ENCODE measurements around the gene CPT1B. TPM values are rescaled to one million over a fixed set of nuclear protein-coding genes. Genes with fewer than 3 reads are reported as not detected.

Gene CPT1B
- total RNA-seq, 1 donor from 2014 or later = 32.2 TPM

- Mint-ChIP-seq H3K27ac (peak overlapping the region; percentile 99), H3K27me3 (no peaks in the 10 kb centered on the region), H3K9me3 (no peaks in the 10 kb centered on the region), H3K4me3 (peak overlapping the region; percentile 92), H3K36me3 (ENCODE audit: low read depth) (peaks cover 7% of the 10 kb centered on the region), H3K4me1 (peaks cover 53% of the 10 kb centered on the region)
- ChIA-PET CTCF (interaction anchor here (1.7 kb wide), 1 partner anchor 7 kb away, joined by 6 read pairs; the partner anchor contains the start of gene SCO2), POLR2A (interaction anchor here (0.5 to 13.6 kb wide), 8 partner anchors 8 to 87 kb away, joined by 3 to 946 read pairs (median 33); partner anchors contain the start of genes CHKB, KLHDC7B, LMF2 and NCAPH2)
- intact Hi-C loops (cut with micrococcal nuclease) = no loop called here
- DNase-seq = no peak
- no peak for TF ChIP-seq CTCF (IDR thresholded peaks at IDR 0.05)
- ATAC-seq (ENCODE audit: low read depth) = no peak
Observed at GRCh38 chr22:50532824-50533796, 45.1 kb downstream of the CPT1B start.

GRCh38 chr22:50531962-50532674 lies 46.1 kb downstream of the CPT1B start:
- peak overlapping the region; percentile 99 for H3K27ac Mint-ChIP-seq
- peak overlapping the region; percentile 92 for H3K4me3 Mint-ChIP-seq
- no peak for DNase-seq
- ChIA-PET CTCF (interaction anchor here (0.7 to 1.4 kb wide), 4 partner anchors 8 to 31 kb away, joined by 3 to 4 read pairs (median 3); partner anchors contain the start of gene SYCE3), POLR2A (interaction anchor here (0.7 to 13.6 kb wide), 12 partner anchors 7 to 341 kb away, joined by 3 to 946 read pairs (median 12); partner anchors contain the start of genes CHKB, KLHDC7B, LMF2 and NCAPH2)
- no peak for TF ChIP-seq CTCF (IDR thresholded peaks at IDR 0.05)
- no peak for ATAC-seq (ENCODE audit: low read depth)
- peaks cover 54% of the 10 kb centered on the region for H3K4me1 Mint-ChIP-seq
- H3K36me3 Mint-ChIP-seq (ENCODE audit: low read depth) = peaks cover 10% of the 10 kb centered on the region
- intact Hi-C loops (cut with micrococcal nuclease) = loop anchor here (1.0 to 2.0 kb wide), 6 partner anchors 7 to 341 kb away; partner anchors contain the start of genes CHKB, SBF1 and SYCE3
- no peaks in the 10 kb centered on the region for H3K9me3 Mint-ChIP-seq
- H3K27me3 Mint-ChIP-seq = no peaks in the 10 kb centered on the region

GRCh38 chr22:50531546-50531961 lies 46.7 kb downstream of the CPT1B start:
- no peak for TF ChIP-seq CTCF (IDR thresholded peaks at IDR 0.05)
- Mint-ChIP-seq H3K4me1 (peaks cover 59% of the 10 kb centered on the region), H3K36me3 (ENCODE audit: low read depth) (peaks cover 12% of the 10 kb centered on the region), H3K9me3 (no peaks in the 10 kb centered on the region), H3K27me3 (no peaks in the 10 kb centered on the region), H3K4me3 (peak overlapping the region; percentile 92), H3K27ac (peak overlapping the region; percentile 99)
- POLR2A ChIA-PET = interaction anchor here (0.7 to 13.6 kb wide), 13 partner anchors 14 to 341 kb away, joined by 3 to 946 read pairs (median 5); partner anchors contain the start of genes ADM2, CHKB, KLHDC7B and LMF2
- CTCF ChIA-PET = interaction anchor here (0.7 to 1.4 kb wide), 4 partner anchors 9 to 31 kb away, joined by 3 to 4 read pairs (median 3); partner anchors contain the start of gene SYCE3
- DNase-seq = peak; percentile 78
- intact Hi-C loops (cut with micrococcal nuclease) = loop anchor here (1.0 to 2.0 kb wide), 6 partner anchors 8 to 341 kb away; partner anchors contain the start of genes CHKB, SBF1 and SYCE3
- peak; percentile 43 for ATAC-seq (ENCODE audit: low read depth)

- DNase-seq = peak; percentile 86
- ChIA-PET POLR2A (interaction anchor here (0.6 to 13.6 kb wide), 12 partner anchors 14 to 340 kb away, joined by 3 to 946 read pairs (median 6); partner anchors contain the start of genes ADM2, CHKB, KLHDC7B and LMF2), CTCF (interaction anchor here (0.7 to 1.4 kb wide), 4 partner anchors 9 to 32 kb away, joined by 3 to 4 read pairs (median 3); partner anchors contain the start of gene SYCE3)
- peak; percentile 53 for ATAC-seq (ENCODE audit: low read depth)
- intact Hi-C loops (cut with micrococcal nuclease) = loop anchor here (1.0 to 2.0 kb wide), 6 partner anchors 8 to 340 kb away; partner anchors contain the start of genes CHKB, SBF1 and SYCE3
- Mint-ChIP-seq H3K27me3 (no peaks in the 10 kb centered on the region), H3K9me3 (no peaks in the 10 kb centered on the region), H3K4me3 (peak overlapping the region; percentile 92), H3K36me3 (ENCODE audit: low read depth) (peaks cover 12% of the 10 kb centered on the region), H3K27ac (peak overlapping the region; percentile 99), H3K4me1 (peaks cover 55% of the 10 kb centered on the region)
- TF ChIP-seq CTCF (IDR thresholded peaks at IDR 0.05) = no peak
Observed at GRCh38 chr22:50530877-50531545, 47.2 kb downstream of the CPT1B start.

Measured in activated B cell treated with CpG ODN at 0.5 μM for 24 hours (primary cell).